Suprapubic skin (tissue), 4 donors: ENCODE measurements around the gene GRB10. TPM values are rescaled to one million over a fixed set of nuclear protein-coding genes. Genes with fewer than 3 reads are reported as not detected.

ENCODE experiments used
- DNase-seq, 2 donors: peaks; one replicate each; pipeline ENCODE4 v3.0.0-alpha.2; 2019; ENCODE audit warnings: low spot score in 2 of 2
- H3K27ac ChIP-seq: fragments of 200-600 bp; sonication (generic); one replicate; pipeline ENCODE4 v1.5.1; 2019
- H3K27me3 ChIP-seq: fragments of 200-600 bp; sonication (generic); one replicate; pipeline ENCODE4 v1.5.1; 2019
- H3K36me3 ChIP-seq: fragments of 200-600 bp; sonication (generic); one replicate; pipeline ENCODE4 v1.5.1; 2019
- H3K4me1 ChIP-seq: fragments of 200-600 bp; sonication (generic); one replicate; pipeline ENCODE4 v1.5.1; 2019
- H3K4me3 ChIP-seq: fragments of 200-600 bp; sonication (generic); one replicate; pipeline ENCODE4 v1.5.1; 2019; ENCODE audit warnings: mild to moderate bottlenecking
- H3K9me3 ChIP-seq: fragments of 200-600 bp; sonication (generic); one replicate; pipeline ENCODE4 v1.5.1; 2019
- EP300 ChIP-seq: sonication (generic); formaldehyde crosslinking; IDR thresholded peaks from one replicate; pipeline ENCODE4 v1.6.1; 2017; ENCODE audit warnings: antibody characterized with exemption
- POLR2A ChIP-seq, 2 donors: fragments of 450-650 bp; IDR thresholded peaks; one replicate each; pipeline ENCODE4 v1.6.1; 2017; ENCODE audit warnings: antibody characterized with exemption in 2 of 2, mild to moderate bottlenecking in 2 of 2, moderate library complexity in 2 of 2
- POLR2AphosphoS5 ChIP-seq, 3 donors: sonication (generic); formaldehyde crosslinking; IDR thresholded peaks; one replicate each; pipeline ENCODE4 v1.6.1; 2017; ENCODE audit warnings: antibody characterized with exemption in 3 of 3
- WGBS: methylation state at CpG from one replicate; pipeline ENCODE4 v1.1.5; 2018; 5-methylcytosine and 5-hydroxymethylcytosine counted together
- total RNA-seq, 4 donors: library from RNA; depleted of rRNA; stranded (reverse); fragments of >200 nt; gene quantifications; one replicate each; pipeline ENCODE4 v1.1.0, GENCODE V29; 2016
- TF ChIP-seq, protein P1 (sequence below), 2 donors: fragments of 200-600 bp in 1 of 2; fragments of 450-650 bp in 1 of 2; sonication (generic) in 1 of 2; IDR thresholded peaks; one replicate each; pipeline ENCODE4 v1.5.1; 2016 to 2019; ENCODE audit warnings: antibody characterized with exemption in 2 of 2, mild to moderate bottlenecking in 1 of 2, moderate library complexity in 1 of 2

Gene GRB10
- total RNA-seq, 4 donors from 2014 or later = 7.8 to 56.2 (median 11.5) TPM

DNA sequence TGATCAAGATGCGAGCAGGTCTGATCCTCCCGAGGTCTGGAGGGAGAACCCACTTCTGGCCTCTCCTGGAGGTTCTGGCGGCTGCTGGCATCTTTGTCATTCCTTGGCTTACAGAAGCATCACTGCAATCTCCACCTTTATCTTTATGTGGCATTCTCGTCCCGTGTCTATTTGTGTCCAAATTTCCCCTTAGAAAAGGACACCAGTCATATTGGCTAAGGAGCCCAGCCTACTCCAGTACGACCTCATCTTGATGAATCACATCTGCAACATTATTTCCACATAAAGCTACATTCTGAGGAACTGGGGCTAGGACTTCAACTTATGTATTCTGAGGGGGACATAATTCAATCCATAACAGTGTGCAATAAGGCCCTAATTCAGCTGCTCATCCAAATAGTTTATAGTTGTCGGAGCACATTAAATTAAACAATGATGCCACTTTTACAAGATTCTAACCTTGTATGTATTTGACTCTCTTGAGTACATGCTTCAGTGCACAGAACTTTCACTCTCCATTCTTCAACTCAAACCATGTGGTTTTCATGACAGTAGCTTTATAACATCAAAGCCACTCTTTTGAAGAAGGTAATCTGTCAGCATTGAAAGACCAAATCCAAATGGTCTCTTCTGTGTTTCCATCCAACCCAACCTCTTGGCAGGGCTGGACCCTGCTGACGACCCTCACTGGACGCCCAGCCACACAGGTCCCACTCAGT, 131.3 kb downstream of the GRB10 start:
- Histone ChIP-seq H3K9me3 (no peaks in the 10 kb centered on the region), H3K4me1 (peaks cover 20% of the 10 kb centered on the region), H3K36me3 (no peaks in the 10 kb centered on the region), H3K4me3 (no peak overlapping the region), H3K27ac (no peak overlapping the region), H3K27me3 (no peaks in the 10 kb centered on the region)
- DNase-seq = peak in 1 of 2 donors; percentile 25
- TF ChIP-seq, protein P1, sequence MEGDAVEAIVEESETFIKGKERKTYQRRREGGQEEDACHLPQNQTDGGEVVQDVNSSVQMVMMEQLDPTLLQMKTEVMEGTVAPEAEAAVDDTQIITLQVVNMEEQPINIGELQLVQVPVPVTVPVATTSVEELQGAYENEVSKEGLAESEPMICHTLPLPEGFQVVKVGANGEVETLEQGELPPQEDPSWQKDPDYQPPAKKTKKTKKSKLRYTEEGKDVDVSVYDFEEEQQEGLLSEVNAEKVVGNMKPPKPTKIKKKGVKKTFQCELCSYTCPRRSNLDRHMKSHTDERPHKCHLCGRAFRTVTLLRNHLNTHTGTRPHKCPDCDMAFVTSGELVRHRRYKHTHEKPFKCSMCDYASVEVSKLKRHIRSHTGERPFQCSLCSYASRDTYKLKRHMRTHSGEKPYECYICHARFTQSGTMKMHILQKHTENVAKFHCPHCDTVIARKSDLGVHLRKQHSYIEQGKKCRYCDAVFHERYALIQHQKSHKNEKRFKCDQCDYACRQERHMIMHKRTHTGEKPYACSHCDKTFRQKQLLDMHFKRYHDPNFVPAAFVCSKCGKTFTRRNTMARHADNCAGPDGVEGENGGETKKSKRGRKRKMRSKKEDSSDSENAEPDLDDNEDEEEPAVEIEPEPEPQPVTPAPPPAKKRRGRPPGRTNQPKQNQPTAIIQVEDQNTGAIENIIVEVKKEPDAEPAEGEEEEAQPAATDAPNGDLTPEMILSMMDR (IDR thresholded peaks at IDR 0.05) = no peak
- no peak for TF ChIP-seq POLR2A (IDR thresholded peaks at IDR 0.05)
- no peak for TF ChIP-seq EP300
- no peak for TF ChIP-seq POLR2AphosphoS5 (IDR thresholded peaks at IDR 0.05)
- WGBS = 91% methylated on average over 9 of the region's 9 CpGs

DNA sequence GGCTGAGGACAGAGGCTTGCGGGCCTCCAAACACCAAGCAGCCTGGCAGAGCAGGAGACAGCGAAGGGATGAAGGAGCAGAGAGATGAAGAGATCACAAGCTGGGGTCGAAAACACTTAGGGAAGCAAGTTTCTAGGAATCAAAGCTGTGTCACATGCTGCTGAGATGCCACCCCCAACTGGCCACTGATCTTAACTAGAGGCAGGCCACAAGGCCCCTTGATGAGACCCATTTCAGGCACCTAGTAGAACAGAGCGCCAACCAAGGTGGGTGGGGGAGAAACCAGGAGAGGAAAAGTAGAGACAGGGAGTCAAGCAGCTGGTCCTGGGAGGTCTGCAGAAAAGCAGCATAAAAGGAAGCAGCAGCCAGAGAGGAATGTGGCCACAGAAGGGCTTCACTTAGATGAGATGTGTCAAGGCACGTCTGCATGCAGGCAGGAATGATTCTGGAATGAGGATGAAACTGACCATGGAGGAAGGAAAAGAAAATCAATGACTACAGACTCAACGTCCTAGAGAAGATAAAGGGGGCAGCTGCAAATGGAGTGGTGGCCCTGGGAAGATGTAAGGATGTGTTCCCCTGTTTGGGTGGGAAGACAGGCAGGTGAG, 132.5 kb downstream of the GRB10 start:
- no peak overlapping the region for H3K4me3 ChIP-seq
- WGBS = 89% methylated on average over 6 of the region's 6 CpGs
- no peak overlapping the region for H3K27ac ChIP-seq
- peaks cover 19% of the 10 kb centered on the region for H3K4me1 ChIP-seq
- peak in 1 of 2 donors; percentile 45 for DNase-seq
- no peaks in the 10 kb centered on the region for H3K36me3 ChIP-seq
- no peaks in the 10 kb centered on the region for H3K9me3 ChIP-seq
- H3K27me3 ChIP-seq = no peaks in the 10 kb centered on the region
- no peak for TF ChIP-seq POLR2A (IDR thresholded peaks at IDR 0.05)
- TF ChIP-seq, protein P1 (IDR thresholded peaks at IDR 0.05) = no peak
- TF ChIP-seq EP300 = no peak
- no peak for TF ChIP-seq POLR2AphosphoS5 (IDR thresholded peaks at IDR 0.05)

GRCh38 chr7:50649259-50649885, 133.3 kb downstream of the GRB10 start:
- H3K9me3 ChIP-seq = no peaks in the 10 kb centered on the region
- DNase-seq = no peak
- no peaks in the 10 kb centered on the region for H3K36me3 ChIP-seq
- no peak overlapping the region for H3K27ac ChIP-seq
- TF ChIP-seq EP300 (no peak), POLR2AphosphoS5 (IDR thresholded peaks at IDR 0.05) (no peak), POLR2A (IDR thresholded peaks at IDR 0.05) (no peak)
- TF ChIP-seq, protein P1 (IDR thresholded peaks at IDR 0.05) = no peak
- peaks cover 15% of the 10 kb centered on the region for H3K4me1 ChIP-seq
- no peaks in the 10 kb centered on the region for H3K27me3 ChIP-seq
- WGBS = 98% methylated on average over 7 of the region's 7 CpGs
- no peak overlapping the region for H3K4me3 ChIP-seq

- Histone ChIP-seq H3K36me3 (no peaks in the 10 kb centered on the region), H3K4me1 (peaks cover 10% of the 10 kb centered on the region), H3K27me3 (no peaks in the 10 kb centered on the region), H3K9me3 (no peaks in the 10 kb centered on the region), H3K27ac (no peak overlapping the region), H3K4me3 (no peak overlapping the region)
- no peak for DNase-seq
- TF ChIP-seq, protein P1 (IDR thresholded peaks at IDR 0.05) = no peak
- no peak for TF ChIP-seq POLR2AphosphoS5 (IDR thresholded peaks at IDR 0.05)
- WGBS = 93% methylated on average over 8 of the region's 8 CpGs
These were observed 134.0 kb downstream of the GRB10 start for GRCh38 chr7:50648570-50649169.

- H3K36me3 ChIP-seq = no peaks in the 10 kb centered on the region
- WGBS = 95% methylated on average over 11 of the region's 11 CpGs
These were observed 134.6 kb downstream of the GRB10 start for GRCh38 chr7:50648076-50648475.

More at GRCh38 chr7:50648076-50648475, 134.6 kb downstream of the GRB10 start:
- no peaks in the 10 kb centered on the region for H3K9me3 ChIP-seq
- peaks cover 6% of the 10 kb centered on the region for H3K4me1 ChIP-seq
- TF ChIP-seq POLR2A (IDR thresholded peaks at IDR 0.05) = no peak
- TF ChIP-seq EP300 = no peak
- no peak for TF ChIP-seq POLR2AphosphoS5 (IDR thresholded peaks at IDR 0.05)
- TF ChIP-seq, protein P1 (IDR thresholded peaks at IDR 0.05) = no peak
- H3K27ac ChIP-seq = no peak overlapping the region
- no peaks in the 10 kb centered on the region for H3K27me3 ChIP-seq
- DNase-seq = peak in 1 of 2 donors; percentile 21
- no peak overlapping the region for H3K4me3 ChIP-seq
